ENCODE results near the gene HAUS3. TPM values are rescaled to one million over a fixed set of nuclear protein-coding genes. Genes with fewer than 3 reads are reported as not detected.

Gene HAUS3
- total and polyA plus RNA-seq, 2 of the 13 experiments (the other 11 are each of a cell fraction or from before 2014, with no cell fraction given): 3.9 to 12.6 TPM

GRCh38 chr4:2262145-2262943 is 20.4 kb upstream of the HAUS3 start (continued):
- TF ChIP-seq GMEB1 (CRISPR knock-in tag; IDR thresholded peaks at IDR 0.05; ENCODE audit: borderline replicate concordance) (peak; percentile 86), AKNA (CRISPR knock-in tag; IDR thresholded peaks at IDR 0.05; ENCODE audit: borderline replicate concordance) (no peak), ZSCAN31 (CRISPR knock-in tag; IDR thresholded peaks at IDR 0.05; ENCODE audit: low read depth) (peak; percentile 75; the same call in 1 of the 2 replicates), ZNF780A (CRISPR knock-in tag; IDR thresholded peaks at IDR 0.05) (no peak), NFRKB (IDR thresholded peaks at IDR 0.05) (no peak), ZNF615 (CRISPR knock-in tag; IDR thresholded peaks at IDR 0.05; ENCODE audit: borderline replicate concordance) (no peak), HCFC1 (IDR thresholded peaks at IDR 0.05; ENCODE audit: low read depth, low read length) (no peak), POLR2AphosphoS2 (IDR thresholded peaks at IDR 0.05; ENCODE audit: low read depth, low read length) (no peak), NCOR1 (IDR thresholded peaks at IDR 0.05; ENCODE audit: borderline replicate concordance, low read length) (no peak), HDAC1 (CRISPR knock-in tag; IDR thresholded peaks at IDR 0.05) (peak; percentile 74), CHCHD3 (CRISPR knock-in tag; IDR thresholded peaks at IDR 0.05) (no peak), ZNF788 (CRISPR knock-in tag; IDR thresholded peaks at IDR 0.05; ENCODE audit: borderline replicate concordance) (peak; percentile 10; the same call in 1 of the 2 replicates), ELF1 (CRISPR knock-in tag; IDR thresholded peaks at IDR 0.05) (no peak), ZNF160 (CRISPR knock-in tag; IDR thresholded peaks at IDR 0.05) (no peak; the same call in 1 of the 2 replicates), CREB3 (CRISPR knock-in tag; IDR thresholded peaks at IDR 0.05) (0 out of 2 replicates have a peak, but pooled peaks have one; percentile 23), REPIN1 (CRISPR knock-in tag; IDR thresholded peaks at IDR 0.05; ENCODE audit: borderline replicate concordance, low read depth) (peak; percentile 90), MAFF (IDR thresholded peaks at IDR 0.05; ENCODE audit: low read depth, low read length) (no peak), TOPORS (CRISPR knock-in tag; IDR thresholded peaks at IDR 0.05) (no peak), GZF1 (CRISPR knock-in tag; IDR thresholded peaks at IDR 0.05) (no peak), ASH2L (IDR thresholded peaks at IDR 0.05; ENCODE audit: insufficient read length, low read depth, low read length) (peak; percentile 28), ZBTB1 (CRISPR knock-in tag; IDR thresholded peaks at IDR 0.05; ENCODE audit: borderline replicate concordance) (no peak), ZNF24 (IDR thresholded peaks at IDR 0.05) (no peak), ZNF850 (CRISPR knock-in tag; conservative IDR thresholded peaks at IDR 0.05) (no peak), MZF1 (CRISPR knock-in tag; IDR thresholded peaks at IDR 0.05; ENCODE audit: borderline replicate concordance) (no peak)

Measured in HepG2 (cell line).